GDM1 (cell line): ENCODE data around the gene UBALD2.
"Not testable (repeated sequence)": the region's sequence is repeated elsewhere in the genome, so short reads cannot be mapped to it uniquely, and the experiment has no call there.

Experiments
- DNase-seq: peaks from one replicate; lab custom pipeline; 2025; lab: John Stamatoyannopoulos, UW

Gene UBALD2

DNA sequence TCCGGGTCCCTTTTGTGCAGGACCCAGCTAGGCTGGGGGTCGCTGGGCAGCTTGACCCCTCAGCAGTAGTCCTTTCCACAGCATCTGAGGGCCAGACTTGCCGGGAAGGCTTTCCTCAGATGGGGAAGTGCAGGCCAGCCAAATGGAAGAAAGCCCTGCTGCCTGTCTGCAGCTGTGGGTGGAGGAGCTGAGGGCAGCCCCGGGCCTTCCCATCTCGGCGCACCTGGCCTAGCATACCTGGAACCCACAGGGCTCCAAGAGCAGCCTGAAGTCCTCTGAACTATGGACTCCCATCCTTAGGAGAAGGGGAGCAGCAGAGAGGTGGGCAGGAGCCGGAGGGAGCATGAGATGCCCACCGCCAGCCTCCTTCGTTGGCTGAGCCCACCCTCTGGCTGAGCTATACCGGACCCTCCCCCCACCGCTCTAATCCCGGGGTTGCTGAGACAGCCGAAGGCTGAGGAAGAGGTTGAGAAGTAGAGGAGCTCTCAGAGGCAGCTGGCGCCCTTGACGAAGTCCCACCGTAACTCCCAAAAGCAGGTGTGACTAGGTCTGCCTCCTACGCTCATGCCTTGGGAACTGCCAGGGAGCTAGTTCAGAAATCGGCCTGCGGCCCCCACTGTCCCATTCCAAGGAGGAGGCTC, 13.2 kb downstream of the UBALD2 start:
- DNase-seq = no peak

DNA sequence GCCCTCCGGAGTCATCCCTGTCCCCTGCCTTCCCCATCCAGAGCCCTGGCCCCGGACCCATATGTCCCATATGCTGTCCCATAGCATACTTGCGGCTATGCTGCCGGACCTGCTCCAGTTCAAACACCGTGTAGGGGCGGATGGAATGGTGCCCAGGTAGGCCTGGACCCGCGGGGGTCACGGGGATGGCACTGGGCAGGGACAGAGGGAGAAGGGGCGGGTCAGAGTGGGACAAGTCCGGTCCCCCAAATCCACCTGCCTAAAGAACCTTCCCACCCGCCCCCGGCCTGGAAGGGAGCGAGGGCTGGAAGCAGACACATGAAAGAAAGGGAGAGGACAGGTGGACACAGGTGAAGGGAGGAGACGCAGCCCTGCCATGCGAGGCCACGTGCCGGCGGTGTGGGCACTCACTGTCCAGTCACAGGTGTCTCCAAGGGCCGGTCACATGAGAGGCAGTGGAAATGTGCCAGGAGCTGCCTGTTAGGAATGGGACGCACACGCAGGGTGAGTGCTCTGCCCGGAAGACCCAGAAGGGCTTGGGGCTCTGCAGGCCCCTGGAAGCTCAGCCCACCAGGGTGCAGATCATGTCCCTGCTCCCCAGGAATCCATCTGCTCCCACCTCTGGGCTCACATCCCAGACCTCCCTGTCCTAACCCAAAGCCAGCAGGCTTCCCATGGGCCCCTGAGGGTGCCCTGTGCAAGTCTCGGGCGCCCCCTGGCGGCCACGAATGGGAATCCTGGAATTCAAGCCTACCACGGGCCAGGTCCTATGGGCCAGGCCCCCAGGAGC, 14.0 kb downstream of the UBALD2 start:
- peak; percentile 57 for DNase-seq

DNA sequence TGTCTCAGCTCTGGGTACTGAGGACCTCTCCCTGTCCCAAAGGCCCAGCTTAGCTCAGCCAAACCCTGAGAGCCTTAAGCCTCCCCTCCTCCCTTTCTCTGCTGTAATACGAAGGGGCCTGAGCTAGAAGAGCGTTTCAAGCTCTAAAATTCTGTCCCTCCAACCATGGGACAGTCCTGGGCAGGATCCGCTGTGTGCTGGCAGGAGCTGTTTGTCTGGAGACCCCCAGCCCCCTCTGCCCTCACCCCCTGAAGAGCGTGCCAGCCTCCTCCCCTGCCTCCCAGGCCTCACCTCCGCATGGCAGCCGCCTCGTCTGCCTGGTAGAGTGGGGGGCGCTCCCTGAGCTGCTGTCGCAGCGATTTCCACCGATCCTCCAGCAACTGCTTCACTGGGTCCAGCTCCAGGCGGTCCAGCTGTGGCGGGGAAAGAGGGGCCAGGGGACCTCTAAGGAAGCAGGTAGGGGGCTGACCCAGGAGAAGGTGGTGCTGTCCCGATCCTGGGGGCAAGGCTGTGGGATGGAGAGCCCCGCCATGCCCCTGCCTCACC, 14.7 kb downstream of the UBALD2 start:
- DNase-seq = no peak

DNA sequence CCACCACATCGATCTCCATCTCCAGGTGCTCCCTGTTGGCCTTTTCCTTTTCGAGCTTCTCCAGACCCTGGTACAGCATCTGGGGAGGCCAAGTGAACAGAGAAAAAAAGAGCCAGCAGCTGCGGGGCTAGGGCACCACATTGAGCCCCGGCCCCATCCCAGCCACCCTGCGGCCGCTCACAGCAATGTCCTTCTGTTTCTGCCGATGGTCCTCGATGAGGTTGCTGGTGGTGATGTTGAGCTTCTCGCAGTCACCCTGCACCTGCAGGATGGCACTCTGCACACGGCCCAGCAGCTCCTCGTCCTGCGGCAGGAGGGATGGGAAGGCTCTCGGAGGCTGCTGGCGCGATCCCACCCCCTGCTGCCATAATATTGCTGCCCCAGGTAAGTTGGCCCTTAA, 15.5 kb downstream of the UBALD2 start:
- DNase-seq = no peak

DNA sequence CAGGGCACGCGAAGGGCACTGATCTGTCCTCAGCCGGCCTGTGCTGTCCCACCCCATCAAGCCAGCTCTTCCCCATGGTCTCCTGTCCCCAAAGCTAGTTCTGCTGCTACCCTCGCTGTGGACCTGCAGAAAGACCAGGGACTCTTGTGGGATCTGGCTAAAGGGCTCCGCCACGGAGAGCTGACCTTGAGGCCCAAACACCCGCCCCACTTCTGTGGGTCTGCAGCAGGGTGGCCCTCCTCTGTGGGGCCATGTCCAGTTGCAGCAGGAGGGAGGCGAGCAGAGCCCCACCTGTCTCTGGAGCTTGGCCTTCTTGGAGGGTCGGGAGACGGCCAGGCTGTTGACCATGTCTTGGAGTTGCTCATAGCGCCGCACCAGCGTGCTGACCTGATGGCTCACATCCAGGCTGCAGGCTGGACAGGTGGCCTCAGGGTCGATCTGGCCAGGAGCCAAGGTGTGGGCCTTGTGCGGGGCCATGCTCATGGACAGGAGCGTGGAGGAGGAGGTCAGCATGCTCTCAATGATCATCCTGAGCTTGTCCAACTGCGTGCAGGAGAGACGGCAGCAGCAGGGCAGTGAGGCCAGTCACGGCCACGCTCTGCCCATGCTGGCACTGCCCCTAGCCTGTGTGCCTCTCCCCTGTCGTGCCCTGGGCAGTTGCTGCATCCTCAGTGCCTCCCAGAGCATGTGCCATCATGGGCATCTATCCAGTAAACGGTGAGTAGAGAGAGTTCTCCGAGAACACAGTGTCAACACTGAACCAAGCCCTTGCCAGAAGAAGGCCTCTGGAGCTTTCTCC, 16.6 kb downstream of the UBALD2 start:
- DNase-seq = no peak

DNA sequence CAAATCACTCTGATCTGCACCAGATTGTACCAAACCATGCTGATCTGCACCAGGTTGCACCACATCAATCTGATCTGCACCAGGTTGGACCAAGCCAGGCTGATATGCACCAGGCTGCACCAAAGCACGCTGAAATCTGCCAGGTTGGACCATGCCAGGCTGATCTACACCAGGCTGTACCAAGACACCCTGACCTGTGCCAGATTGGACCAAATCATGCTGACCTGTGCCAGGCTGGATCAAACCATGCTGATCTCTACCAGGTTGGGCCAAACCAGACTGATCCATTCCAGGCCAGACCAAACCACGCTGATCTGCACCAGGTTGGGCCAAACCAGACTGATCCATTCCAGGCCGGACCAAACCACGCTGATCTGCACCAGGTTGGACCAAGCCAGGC, 27.4 kb downstream of the UBALD2 start:
- DNase-seq = no peak

DNA sequence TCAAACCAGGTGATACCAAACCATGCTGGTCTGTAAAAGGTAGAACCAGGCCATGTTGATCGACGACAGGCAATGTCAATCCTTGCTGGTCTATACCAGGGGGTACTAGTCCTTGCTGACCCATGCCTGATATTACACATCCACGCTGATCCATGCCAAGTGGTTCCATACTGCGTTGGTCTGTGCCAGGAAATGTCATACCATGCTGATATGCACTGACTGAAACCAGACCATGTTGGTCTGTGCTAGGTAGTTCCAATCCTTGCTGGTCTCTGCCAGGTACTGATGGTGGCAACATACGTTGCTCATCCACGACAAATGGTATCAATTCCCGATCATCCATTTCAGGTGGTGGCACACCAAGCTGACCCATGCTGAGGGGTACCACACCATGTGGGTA, 28.0 kb downstream of the UBALD2 start:
- no peak for DNase-seq

DNA sequence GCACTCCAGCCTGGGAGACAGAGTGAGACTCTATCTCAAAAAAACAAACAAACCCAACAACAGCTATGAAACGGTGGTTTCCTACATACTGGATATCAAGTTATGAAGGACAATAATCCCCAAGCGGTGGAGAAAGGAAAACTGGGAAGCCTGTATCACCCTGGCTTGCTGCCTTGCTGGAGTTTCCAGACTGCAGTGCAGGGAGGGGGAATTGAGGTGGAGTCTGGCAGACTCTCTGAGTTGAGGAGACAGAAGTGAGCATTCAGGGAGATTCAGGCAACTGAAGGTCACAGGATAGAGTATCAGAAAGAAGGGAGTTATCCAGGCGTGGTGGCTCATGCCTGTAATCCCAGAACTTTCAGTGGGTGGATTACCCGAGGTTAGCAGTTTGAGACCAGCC, 31.0 kb downstream of the UBALD2 start:
- no peak for DNase-seq

DNA sequence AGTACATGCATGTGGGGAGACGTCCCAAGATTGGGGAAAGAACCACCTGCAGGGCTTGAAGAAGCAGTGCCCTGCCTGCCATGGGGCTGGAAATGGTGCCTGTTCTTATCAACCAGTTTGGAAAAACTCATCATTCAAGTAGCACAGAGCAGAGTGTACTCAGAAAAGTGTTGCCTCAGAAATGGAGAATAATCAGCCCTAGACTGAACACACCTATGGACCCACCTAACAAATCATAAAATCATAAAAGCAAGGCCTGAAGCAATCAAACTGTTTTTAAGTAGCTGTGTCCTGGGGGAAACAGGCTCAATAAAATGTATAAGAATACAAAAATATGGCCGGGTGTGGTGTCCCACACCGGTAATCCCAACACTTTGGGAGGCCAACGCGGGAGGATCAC, 31.7 kb downstream of the UBALD2 start:
- DNase-seq = no peak

DNA sequence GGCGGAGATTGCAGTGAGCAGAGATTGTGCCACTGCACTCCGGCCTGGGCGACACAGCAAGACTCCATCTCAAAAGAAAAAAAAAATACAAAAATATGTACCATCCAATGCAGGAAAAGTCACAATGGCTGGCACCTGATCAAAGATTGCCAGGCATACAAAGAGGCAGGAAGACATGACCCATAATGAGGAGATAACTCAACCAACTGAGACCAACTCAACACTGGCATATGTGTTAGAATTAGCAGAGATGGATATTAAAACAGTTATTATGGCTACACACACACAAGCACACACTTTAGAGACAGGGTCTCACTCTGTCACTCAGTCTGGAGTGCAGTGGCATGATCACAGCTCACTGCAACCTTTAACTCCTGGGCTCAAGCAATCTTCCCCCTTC, 32.3 kb downstream of the UBALD2 start:
- DNase-seq = no peak

DNA sequence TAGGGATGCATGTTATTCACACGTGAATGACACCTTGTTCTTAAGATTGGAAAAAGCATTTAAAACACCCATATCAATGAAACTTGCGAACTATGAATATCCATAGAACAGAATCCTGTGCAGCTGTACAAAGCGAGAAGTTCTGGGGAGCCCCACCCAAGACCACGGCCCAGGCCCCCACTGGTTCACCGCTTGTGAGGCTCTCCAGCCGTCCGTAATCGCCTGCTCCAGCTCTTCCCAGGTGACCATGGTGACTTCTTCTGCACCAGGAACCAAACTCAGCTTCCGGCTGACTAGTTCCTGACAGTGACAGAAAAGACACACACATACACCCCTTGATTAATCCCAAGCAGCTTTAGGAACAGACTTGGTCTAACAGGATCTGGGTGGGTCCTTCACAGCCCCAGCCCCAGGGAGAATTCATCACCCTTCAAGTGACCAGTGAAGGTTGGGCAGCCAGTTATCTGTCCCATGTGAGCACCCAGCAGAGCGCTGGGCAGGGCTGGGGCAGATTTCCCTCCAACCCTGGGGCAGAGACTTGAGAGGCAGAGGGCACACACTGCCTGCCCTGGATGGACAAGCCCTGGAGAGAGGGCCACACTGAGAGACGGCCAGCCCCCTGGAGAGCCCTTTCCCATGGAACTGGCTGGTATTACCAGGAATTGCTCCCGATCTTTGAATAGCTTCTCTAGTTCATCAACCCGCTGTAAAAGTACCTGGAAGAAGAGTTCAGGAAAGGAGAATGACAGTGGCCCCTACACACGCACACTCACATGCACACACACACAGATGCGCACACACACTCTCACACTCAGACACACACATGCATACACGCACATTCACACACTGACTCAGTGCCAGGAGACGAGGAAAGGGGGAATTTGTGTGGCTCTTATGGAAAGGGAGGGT, 39.3 kb downstream of the UBALD2 start:
- DNase-seq = no peak

DNA sequence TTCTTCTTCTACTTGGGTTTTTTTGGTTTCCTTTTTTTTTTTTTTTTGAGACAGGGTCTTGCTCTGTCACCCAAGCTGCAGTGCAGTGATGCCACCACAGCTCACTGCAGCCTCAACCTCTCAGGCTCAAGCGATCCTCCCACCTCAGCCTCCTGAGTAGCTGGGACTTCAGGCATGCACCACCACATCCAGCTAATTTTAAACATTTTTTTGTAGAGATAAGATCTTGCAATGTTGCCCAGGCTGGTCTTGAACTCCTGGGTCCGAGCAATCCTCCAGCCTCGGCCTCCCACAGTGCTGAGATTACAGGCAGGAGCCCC, 39.9 kb downstream of the UBALD2 start:
- DNase-seq = not testable (repeated sequence)

DNA sequence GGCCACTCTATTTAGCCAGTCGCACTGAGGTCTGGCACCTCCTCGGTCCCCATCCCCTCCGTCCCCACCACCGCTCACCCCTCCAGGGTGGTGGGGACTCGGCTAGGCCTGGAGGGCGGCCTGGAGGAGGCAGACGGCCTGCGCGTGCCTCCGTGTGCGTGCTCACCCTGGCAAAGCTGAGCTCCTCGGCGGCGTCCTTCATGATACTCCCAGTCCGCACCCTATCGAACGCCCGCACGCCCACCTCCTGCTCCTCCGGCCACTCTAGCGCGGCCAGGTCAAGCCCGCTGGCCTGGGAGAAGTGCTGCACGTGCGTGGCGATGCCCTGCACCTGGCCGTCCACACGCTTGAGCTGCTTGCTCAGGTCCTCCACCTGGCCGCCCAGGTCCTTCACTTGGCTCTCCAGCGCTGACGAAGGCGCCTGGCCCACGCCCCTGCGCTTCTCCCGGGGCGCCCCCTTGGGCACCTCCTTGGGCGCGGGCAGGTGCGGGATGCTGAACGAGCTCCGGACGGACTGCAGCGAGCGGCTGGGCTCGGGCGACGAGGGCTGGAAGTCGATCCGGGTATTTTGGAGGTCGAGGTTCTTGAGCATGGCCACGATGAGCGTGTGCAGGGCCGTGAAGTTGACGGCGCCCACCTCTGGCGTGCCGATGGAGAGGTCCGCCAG, 42.3 kb downstream of the UBALD2 start:
- DNase-seq = no peak

DNA sequence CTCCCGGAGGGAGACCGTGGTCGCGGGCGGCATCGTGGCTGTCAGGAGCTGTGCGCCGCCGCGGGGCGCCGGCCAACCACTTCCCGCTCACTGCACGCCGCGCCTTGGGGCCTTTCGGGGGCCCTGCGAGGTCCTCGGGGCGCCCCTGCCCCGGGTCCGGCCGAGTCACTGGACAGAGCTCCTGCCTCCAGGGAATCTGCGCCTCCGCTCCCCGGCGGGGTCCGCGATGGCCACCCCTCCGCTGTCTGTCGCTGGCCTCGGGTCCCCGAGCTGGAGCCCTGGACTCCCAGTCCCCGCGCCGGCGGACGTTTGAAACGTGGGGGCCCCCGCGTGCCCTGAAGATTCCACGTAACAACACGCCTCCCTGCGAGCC, 42.8 kb downstream of the UBALD2 start, which contains the start of gene QRICH2:
Gene QRICH2 (minus strand): TSS at position 311 of the 373 bp plus-strand sequence. CDS start 278 bp downstream, at position 33.
- no peak for DNase-seq

DNA sequence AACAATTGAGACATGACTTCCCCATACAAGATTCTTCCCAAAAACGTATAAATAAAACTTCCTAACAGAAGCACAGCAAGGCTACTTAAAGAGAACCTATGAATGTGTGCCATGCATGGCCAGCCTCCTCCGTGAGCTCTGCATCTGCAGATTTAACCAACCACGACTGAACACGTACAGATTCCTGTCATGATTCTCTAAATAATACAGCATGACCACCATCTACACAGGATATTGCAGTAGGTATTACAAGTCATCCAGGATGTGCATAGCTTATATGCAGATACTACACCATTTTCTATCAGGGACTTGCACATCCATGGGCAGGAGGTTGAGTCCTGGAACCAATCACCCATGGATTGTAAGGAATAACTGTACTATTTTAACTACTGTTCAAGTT, 44.3 kb downstream of the UBALD2 start:
- DNase-seq = no peak

DNA sequence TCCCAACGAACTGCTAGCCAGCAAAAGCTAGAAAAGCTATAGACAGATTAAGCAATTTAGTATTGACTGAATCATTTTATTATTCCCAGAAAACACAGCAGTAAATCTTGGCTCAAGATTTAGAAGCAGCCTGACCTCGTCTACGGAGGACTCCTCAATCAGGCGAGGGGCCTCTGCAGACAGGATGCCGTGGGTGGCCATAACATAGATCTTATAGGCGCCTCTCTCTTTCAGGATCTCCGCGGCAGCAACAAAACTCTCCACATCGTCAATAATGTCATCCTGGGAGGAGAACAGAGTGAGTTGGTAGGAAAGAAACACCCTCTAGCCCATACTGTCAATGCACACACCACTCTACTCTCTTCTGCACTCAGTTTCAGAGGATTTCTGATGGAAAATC, 47.6 kb downstream of the UBALD2 start:
- no peak for DNase-seq

DNA sequence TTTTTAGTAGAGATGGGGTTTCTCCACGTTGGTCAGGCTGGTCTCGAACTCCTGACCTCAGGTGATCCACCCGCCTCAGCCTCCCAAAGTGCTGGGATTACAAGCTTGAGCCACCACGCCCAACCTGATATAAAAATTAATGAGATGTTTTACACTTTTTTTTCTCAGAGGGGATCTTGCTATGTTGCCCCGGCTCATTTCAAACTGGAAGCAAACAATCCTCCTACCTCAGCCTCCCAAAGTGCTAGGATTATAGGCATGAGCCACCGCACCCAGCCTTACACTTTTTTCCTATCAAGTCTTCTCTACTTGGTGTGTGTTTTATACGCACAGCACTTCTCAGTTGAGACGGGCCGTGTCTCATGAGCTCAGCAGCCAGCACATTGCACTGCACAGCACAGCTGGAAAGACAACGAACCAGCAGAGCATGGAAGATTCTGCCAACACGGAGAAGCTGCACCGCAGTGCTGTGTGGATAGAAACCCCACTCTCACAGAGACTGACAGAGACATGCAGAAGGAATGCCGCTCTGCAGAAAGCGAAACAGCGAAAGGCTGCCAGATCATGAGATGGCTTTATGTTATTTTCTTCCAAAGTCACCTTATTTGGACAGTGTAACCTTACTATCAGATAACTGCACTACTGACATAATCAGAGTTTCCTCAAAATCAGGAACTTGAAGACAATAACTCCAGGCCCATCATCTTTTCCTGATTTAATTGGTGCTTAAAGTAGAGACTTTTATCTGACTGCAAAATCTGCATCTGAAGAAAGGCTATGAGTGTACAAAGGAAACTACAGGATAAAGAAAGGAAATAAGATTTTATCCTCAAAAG, 49.5 kb downstream of the UBALD2 start:
- DNase-seq = no peak

DNA sequence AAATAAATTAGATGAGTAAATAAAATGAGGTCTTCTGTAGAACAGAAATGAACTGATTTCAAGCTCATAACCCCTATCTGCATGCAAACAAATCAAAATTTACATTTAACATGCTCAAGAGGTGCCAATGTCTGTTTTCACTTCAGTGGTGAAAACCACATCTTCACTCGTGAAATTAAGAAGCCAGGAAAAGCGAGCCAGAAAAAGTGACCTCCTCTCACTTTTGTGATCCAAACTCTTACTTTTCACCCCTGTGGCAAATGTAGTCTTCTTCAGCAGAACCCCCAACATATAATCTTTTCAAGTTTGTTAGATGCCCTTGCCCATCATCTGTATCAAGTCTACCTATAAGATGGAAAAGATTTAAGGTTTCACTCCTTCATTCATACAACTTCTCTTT, 52.4 kb downstream of the UBALD2 start:
- DNase-seq = no peak

DNA sequence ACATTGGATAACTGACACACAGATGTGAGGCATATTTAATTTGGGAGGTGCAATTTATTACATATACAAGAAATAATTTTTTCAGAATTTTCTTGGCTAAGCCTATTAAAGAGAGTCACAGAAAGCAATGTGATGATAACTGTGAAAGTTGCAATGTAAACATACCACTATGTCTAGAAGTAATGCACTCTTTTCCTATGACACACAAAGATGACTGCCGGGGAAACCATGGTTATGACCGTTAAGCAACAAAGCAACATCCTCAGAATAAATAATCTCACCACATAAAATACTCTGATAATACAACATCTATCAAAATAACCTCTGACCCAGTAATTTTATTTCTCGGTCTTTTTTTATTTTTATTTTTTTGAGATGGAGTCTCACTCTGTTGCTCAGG, 53.4 kb downstream of the UBALD2 start:
- DNase-seq = no peak
